ENCODE data around the gene NCK2.

Gene NCK2

DNA sequence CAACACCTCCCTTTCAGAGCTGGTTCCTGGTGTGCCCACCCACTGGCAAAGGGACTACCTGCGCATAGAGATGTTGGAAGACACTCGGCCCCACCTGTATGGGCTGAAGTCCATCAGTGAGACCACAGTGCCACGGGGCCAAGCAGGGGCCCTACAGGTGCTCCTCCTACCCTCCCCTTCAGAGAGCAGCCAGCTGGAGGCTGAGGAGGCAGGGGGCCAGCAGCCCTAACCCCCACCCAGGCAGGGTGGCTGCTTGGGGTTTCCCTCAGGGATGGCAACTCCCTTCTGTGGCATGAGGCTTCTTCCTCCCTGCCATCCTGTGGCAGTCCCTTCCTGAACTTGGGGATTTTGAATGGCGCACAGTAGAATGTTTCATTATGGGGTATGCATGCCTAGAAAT is 125.3 kb downstream of the NCK2 start:
- DNase-seq (ENCODE audit: low read depth, low spot score): no peak

- DNase-seq (ENCODE audit: low read depth, low spot score): no peak
These were observed 126.1 kb downstream of the NCK2 start for GRCh38 chr2:105870858-105871257.

DNA sequence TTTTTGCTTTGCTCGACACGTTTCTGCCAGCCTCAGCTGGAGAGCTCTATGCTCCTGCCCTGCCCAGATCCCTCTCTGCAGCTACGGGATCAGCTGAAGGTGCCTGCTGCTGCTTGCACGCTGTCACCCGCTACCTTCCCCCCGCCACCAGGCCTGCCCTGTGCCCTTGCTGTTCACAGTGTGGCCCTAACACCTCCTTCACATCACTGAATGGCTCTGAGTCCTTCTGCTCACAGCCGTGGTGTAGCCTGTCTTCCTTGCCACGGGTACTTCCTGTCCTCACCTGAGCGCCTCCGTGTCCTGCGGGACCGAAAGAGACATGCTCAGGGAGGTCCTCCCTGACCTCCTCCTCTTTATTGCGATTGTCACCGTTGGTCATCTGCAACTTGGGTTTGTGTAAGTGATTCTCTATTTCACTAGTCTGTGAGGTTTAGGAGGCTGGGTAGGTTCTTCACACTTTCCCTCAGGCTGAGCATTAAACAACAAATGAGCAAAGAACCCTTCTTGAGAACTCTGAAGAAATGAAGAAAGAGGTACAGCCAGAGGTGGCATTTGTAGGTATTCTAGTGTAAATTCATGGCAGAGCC is 127.5 kb downstream of the NCK2 start:
- DNase-seq (ENCODE audit: low read depth, low spot score): no peak

- no peak for DNase-seq (ENCODE audit: low read depth, low spot score)
These were observed 128.1 kb downstream of the NCK2 start for GRCh38 chr2:105872830-105873229.

GRCh38 chr2:105873281-105873680 is 128.6 kb downstream of the NCK2 start:
- DNase-seq (ENCODE audit: low read depth, low spot score): no peak

DNA sequence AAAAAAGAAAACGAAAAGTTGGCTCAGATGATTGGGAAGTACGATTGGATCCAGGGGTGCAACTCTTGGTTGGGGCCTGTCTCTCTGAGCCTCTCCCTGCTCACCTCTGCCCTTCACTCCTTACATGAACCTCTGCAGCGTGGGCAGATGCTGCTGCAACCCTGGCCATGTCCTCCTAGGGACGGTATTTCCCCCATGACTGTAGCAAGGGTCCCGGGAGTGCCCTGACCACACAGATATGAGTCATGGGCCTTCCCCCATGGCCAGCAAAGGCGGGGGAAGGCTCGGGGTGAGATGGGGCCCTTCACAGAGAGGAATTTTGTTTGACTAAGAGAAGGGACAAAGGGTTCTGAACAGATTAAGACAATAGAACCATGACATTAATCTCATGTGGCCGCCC is 129.0 kb downstream of the NCK2 start:
- peak; percentile 13 for DNase-seq (ENCODE audit: low read depth, low spot score)

- no peak for DNase-seq (ENCODE audit: low read depth, low spot score)
These were observed 129.8 kb downstream of the NCK2 start for GRCh38 chr2:105874466-105874865.

DNA sequence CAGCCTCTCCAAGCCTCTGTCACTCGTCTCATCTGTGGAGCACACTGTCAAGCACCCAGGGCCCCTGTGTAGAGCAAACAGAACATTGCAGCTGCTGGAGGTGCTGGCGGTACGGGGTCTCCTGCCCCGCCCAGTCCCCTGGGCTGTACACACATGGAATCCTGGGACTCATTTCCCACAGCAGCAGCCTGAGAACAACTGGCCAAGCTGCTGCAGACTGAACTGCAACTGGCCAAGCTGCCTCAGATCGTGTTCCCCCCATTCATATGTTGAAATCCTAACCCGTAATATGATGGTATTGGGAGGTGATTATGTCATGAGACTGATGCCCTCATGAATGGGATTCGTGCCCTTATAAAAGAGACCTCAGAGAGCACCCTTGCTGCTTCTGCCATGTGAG is 130.5 kb downstream of the NCK2 start:
- DNase-seq (ENCODE audit: low read depth, low spot score): no peak

GRCh38 chr2:105876191-105876590 is 131.5 kb downstream of the NCK2 start:
- DNase-seq (ENCODE audit: low read depth, low spot score): no peak

- no peak for DNase-seq (ENCODE audit: low read depth, low spot score)
These were observed 133.2 kb downstream of the NCK2 start for GRCh38 chr2:105877945-105878344.

GRCh38 chr2:105879106-105879802 is 134.5 kb downstream of the NCK2 start:
- no peak for DNase-seq (ENCODE audit: low read depth, low spot score)

DNA sequence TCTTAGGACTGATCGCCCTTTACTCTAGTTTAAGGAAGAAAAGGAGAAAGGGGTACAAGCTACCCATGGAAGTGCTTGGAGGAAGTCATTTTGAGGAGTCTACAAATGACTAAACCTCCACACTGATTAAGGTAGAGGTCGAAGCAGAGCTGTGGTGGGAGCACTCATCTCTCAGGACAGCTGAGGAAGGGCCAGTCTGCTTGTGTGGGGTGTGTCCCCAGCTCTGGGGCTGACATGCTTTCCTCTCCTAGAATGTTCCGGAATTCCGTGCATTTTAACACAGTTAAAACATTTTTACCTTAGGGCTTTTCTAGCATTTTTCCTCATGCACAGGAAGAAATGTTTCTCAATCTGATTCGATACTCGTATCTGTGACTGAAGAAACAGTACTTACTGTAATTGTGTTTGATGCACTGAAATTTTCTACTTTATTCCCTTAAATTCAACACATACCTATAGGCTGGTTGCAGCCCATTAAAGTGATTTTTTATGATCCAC is 135.1 kb downstream of the NCK2 start:
- DNase-seq (ENCODE audit: low read depth, low spot score): no peak

- DNase-seq (ENCODE audit: low read depth, low spot score): no peak
These were observed 135.9 kb downstream of the NCK2 start for GRCh38 chr2:105880637-105881036.

- DNase-seq (ENCODE audit: low read depth, low spot score): no peak
These were observed 136.8 kb downstream of the NCK2 start for GRCh38 chr2:105881286-105882136.

DNA sequence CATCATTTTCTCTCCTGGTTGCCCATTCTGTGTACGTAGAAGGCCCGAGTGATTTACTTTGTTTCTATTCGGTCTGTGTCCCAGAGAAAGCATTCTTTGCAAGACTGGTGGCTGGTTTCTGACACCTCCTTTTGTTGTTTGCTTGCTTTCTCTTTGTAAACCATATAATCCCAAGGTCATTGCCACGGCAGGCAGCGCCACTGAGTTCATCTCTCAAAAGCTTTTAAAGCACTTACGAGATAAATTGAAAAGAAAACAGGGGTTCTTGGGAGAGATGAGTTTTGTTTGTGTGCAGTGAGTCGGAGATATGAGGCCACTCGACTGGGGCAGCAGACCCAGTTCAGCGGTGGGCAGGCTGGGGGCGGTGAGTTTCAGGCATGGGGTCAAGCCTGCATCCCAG is 137.6 kb downstream of the NCK2 start:
- DNase-seq (ENCODE audit: low read depth, low spot score): no peak

GRCh38 chr2:105882920-105883435 is 138.3 kb downstream of the NCK2 start:
- DNase-seq (ENCODE audit: low read depth, low spot score): no peak

DNA sequence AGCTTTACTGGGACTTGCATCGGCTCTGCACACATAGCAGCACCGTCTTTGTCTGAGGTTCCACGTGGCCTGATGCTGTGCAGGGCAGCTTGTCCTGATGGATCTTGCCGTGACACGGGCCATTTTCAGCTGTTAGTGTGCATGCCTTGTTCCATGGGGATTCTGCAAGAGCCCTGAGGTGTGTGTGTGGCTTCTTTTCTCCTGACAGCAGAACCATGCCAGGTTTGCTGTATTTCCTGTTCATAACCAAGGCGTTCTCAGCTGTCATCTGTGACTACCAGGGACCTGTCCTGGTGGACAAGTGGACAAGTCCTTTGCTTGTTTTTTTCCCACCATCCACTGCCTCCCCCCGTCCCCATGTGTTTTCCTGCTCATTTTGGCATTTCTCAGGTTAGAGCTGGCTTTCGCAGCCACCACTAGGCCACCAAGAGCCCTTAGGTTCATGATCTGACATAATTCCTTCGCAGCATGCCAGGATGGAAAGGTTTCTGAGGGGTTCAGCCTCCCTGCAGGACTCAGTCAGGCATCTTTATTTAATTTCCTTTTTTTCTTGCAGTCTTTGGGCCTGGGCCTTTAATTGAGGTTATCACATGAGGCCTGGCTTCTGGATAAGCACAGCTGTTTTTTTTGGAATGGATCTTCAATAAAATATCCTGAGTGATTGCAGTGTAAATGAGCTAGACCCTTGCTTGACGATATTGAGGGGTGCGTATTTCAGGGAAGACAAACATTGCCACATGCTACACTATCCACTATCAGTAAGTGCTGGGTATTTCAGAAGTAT is 139.4 kb downstream of the NCK2 start:
- DNase-seq (ENCODE audit: low read depth, low spot score): no peak

DNA sequence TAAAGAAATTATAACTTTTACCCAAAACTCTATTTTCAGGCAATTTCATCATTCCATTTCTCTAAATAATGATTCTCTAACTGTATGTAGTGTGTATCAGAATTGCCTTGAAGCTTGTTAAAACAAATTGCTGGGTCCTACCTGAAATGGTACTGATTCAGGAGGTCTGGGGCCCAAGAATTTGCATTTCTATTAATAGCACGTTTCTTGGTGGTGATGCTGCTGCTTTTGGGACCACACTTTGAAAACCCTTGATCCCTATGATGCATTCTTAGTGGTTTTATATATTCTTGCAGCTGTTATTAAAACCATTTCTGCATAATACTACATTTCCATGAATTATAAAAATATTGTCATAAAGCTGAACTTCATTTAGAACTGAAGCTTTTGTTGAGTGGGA is 140.7 kb downstream of the NCK2 start:
- no peak for DNase-seq (ENCODE audit: low read depth, low spot score)

DNA sequence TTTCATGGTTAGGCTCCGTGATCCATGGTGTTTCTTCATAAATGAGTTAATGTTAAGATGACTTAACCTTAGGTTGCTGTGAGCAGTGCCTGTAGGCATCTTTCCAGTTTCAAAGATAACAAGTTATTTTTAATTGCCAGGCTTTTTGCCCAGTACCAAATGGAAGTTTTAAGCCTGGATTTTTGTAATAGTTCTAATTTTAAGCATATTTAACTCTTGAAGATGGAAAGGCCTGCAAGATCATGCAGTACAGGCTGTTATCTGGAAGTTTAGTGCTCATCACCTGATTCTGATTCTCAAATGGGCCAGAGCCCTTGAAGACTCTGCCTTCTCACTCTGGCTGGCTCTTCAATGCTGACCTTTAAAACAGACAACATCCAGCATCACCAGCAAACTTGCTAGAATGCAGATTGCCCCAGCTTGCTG is 141.3 kb downstream of the NCK2 start:
- DNase-seq (ENCODE audit: low read depth, low spot score): no peak

GRCh38 chr2:105886687-105887086 is 142.0 kb downstream of the NCK2 start:
- no peak for DNase-seq (ENCODE audit: low read depth, low spot score)

DNA sequence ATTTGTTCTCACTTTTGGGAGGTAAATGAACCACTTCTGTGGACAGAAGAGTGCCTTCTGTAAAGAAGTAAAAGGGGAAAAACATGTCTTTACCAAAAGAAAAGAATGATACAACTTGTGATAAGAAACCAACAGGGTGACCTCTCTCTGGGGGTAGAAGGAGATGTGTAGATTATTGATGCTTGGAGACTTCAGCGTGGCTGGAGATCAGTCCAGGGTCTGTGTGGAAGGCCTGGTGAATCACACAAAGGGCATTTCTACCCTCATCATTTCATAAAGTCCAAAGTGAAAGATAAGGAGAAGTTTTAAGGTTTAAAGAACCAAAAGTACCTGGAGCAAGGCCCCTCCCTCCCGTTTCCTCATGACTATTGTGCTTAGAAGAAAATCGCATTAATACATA is 142.5 kb downstream of the NCK2 start:
- DNase-seq (ENCODE audit: low read depth, low spot score): no peak

DNA sequence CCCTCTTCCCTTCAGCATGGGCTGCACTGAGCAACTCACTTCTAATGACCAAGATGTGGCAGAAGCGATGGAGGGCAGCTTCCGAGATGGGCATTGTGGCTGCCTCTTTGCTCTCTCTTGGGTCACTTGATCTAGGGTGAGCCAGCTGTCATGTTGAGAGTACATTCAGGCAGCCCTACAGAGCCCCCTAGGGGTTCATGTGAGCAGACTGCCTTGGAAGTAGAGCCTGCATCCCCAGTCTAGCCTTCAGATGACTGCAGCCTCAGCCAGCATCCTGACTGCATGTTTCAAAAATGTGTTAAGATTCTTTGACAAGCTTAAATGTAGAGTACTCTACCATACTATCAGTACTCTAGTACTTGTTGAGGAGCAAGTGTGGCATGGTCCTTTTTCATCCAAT is 143.9 kb downstream of the NCK2 start:
- DNase-seq (ENCODE audit: low read depth, low spot score): no peak

All from brain pericyte (primary cell).